Measurements from ENCODE around the gene NPY2R.

NPY2R gene

DNA sequence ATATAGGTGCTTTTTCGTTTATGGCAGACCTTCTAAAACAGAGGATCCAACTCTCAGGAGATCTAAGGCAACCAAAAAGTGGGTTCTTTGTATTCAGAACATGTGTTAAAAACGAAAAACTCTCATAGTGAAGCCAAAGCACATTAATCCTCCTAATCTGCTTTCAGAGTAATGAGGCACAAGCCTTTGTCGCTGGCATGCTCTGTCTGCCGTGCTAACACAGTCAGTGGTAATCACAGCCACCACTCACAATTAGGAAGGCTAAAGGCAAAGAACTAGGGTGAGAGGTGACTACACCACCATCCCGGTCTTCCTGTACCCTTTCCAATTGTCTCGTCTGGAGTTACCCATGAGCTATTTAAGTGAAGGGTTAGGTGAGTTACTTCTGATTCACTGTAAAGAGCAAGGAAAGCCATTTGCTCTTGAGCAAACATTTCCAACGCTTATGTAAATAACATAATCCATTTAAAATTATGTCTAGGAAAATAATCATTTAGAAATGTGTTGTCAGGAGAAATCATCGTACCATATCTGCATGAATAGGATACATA is 40.7 kb downstream of the NPY2R start:
- no peak for DNase-seq (ENCODE audit: low read depth)

DNA sequence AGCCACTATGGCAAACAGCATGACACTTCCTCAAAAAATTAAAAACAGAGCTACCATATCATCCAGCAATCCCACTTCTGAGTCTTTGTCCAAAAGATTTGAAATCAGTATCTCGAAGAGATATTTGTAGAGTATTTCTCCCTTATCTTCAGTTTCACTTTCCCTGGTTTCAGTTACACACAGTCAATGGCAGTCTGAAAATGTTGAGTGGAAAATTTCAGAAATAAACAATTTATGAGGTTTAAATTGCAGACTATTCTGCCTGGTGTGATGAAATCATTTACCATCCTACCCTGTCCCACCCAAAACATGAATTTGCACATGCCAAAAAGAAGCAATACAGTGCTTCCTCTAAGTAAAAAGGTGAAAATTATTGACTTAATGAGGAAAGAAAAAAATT is 43.9 kb downstream of the NPY2R start:
- no peak for DNase-seq (ENCODE audit: low read depth)

DNA sequence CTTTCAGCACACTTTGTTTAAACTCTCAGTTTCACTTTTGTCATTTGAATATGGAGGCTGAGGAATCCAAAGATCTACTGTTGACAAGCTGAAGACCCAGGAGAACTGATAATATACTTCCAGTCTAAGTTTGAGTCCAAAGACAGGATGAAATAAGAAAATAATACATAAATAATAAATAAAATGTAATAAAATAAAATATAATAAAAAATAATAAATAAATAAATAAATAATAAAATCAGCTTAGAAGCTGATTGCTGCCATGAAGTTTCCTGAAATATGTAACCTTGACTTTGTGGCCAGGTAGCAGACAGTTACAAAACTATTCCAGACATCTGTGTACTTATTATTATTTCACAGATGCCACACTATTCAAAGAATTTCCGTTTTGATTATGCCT is 55.0 kb downstream of the NPY2R start:
- DNase-seq (ENCODE audit: low read depth): no peak

DNA sequence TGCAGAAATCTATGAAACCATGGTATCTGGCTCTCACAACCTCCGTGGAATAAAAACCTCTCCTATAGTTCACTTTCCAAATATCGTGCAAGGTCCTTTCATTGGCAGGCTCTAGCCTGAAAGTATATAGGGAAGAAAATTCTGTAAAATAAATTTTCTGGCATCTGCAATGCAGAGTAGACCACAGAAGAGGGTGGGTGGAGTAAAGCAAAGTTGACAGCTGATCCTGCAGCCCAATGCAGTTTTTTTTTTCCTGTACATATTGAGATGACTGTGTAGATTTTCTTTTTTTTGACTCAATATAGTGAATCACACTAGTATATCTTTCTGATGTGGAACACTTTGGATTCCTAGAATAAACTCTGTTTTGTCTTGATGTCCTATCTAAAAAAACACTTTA is 56.7 kb downstream of the NPY2R start:
- no peak for DNase-seq (ENCODE audit: low read depth)

Measured in stimulated activated CD8-positive, alpha-beta memory T cell treated with anti-CD3 and anti-CD28 coated beads, Interleukin-15, amount 100 ng/mL, for 1 hour (primary cell).